GM10266 (cell line): ENCODE results near the gene NDUFV3.
"Not testable (repeated sequence)": the region's sequence is repeated elsewhere in the genome, so short reads cannot be mapped to it uniquely, and the experiment has no call there.

Experiments used
- DNase-seq: peaks from one replicate; pipeline ENCODE4 v3.0.0; 2012; ENCODE audit errors: extremely low spot score
- CTCF ChIP-seq: IDR thresholded peaks from 2 replicates; pipeline ENCODE4 v1.5.1; 2012; ENCODE audit warnings: mild to moderate bottlenecking, low read depth; ENCODE audit not compliant: control insufficient read depth, insufficient read depth; ENCODE audit errors: missing control alignments

The NDUFV3 gene

GRCh38 chr21:42956824-42957630 is 63.9 kb downstream of the NDUFV3 start:
- TF ChIP-seq CTCF = no peak

GRCh38 chr21:42958122-42958521 is 65.0 kb downstream of the NDUFV3 start:
- DNase-seq = not testable (repeated sequence)

More at GRCh38 chr21:42956824-42957630, 63.9 kb downstream of the NDUFV3 start:
- no peak for DNase-seq

GRCh38 chr21:42959728-42960127 is 66.6 kb downstream of the NDUFV3 start:
- no peak for TF ChIP-seq CTCF
- no peak for DNase-seq

GRCh38 chr21:42962380-42963007 is 69.4 kb downstream of the NDUFV3 start:
- no peak for TF ChIP-seq CTCF
- DNase-seq = no peak
